ENCODE results near the gene ALDH2. TPM values are rescaled to one million over a fixed set of nuclear protein-coding genes. Genes with fewer than 3 reads are reported as not detected.

Gene ALDH2
- total and polyA plus RNA-seq, 2 of the 8 experiments (the other 6 are each of a cell fraction or from before 2014, with no cell fraction given) = 25.4 to 43.8 TPM

DNA sequence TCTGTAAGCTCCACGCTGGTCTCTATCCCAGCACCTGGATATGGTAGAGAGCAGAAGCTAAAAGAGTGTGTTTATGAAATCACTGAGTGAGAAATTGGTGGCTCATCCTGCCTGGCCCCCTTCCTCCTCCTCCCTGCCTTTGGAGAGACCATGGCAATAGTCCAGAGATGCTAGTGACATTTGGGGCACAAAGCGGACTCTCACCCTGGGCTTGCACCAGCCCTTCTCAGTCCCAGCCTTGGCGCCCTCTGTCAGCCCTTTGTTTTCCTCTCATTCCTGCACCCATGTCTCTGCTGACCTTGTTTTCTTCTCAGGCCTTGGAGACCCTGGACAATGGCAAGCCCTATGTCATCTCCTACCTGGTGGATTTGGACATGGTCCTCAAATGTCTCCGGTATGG, 18.2 kb downstream of the ALDH2 start (continued):
- TF ChIP-seq CHD2 (IDR thresholded peaks at IDR 0.05; ENCODE audit: low read length) = no peak
- no peak for TF ChIP-seq SIRT6 (IDR thresholded peaks at IDR 0.05; ENCODE audit: low read length)
